Glomerular visceral epithelial cell (primary cell): ENCODE results near the gene SUPT16H.

ENCODE experiments used
- DNase-seq: peaks from one replicate; pipeline ENCODE4 v3.0.0-alpha.2; 2016; ENCODE audit errors: extremely low spot score

SUPT16H gene

DNA sequence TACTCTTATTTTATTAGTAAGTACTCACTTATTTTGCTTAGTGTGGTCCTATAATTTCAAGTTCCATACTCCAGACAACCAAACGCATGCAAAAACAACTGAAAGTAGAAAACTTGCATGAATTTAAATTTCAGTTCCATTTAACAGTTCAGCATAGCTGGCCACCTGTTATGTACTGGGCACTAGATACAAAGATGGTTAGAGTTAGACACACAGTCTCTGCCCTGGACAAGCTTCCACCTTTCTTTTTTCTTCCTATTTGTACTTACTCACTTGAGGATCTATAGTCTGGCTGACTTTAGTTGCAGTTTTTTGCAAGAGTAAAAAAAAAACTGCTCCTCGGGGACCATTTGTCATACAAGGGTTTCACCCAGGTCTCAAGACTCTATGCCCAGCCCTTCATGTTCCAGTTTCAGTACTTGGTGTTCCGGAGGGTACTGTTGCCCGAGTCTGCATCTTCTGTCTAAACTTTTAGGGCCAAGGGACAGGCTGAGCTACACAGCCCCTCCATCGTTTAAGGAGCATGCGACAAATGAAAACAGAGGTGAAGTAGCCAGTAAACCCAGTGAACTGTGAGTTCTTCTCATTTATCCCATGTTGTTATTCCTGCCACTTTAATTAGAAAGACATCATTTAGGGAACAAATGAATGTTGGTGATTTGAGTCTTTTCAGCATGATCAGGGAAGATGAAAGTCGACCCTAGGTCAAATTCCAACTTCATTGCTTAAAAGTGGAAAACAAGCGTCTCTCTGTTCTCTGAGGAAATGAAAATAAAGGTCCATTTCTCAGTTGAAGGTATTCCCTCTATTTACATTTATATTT, 81.6 kb downstream of the SUPT16H start:
- no peak for DNase-seq
